GM13977 (cell line): Measurements from ENCODE around the gene FXYD3.

Source experiments
- DNase-seq: peaks from one replicate; pipeline ENCODE4 v3.0.0; 2012; ENCODE audit warnings: low spot score
- CTCF ChIP-seq: IDR thresholded peaks from 2 replicates; pipeline ENCODE4 v1.5.1; 2012; ENCODE audit warnings: mild to moderate bottlenecking, control low read depth; ENCODE audit not compliant: insufficient read depth; ENCODE audit errors: extremely low read depth, missing control alignments
- in situ Hi-C: fragments of 300-500 bp; cut with MboI; formaldehyde crosslinking; loops from one replicate; pipeline ENCODE4 v1.12.0; 2022; ENCODE audit warnings: low sequenced_read_pairs, low pct_unique_long_range_greater_than_20kb, mixed read lengths, inconsistent platforms; ENCODE audit not compliant: unreplicated experiment

The FXYD3 gene

GRCh38 chr19:35165200-35166058 lies 49.8 kb downstream of the FXYD3 start:
- no peak for TF ChIP-seq CTCF
- in situ Hi-C loops, result no loop called here
- DNase-seq, result no peak

- no peak for TF ChIP-seq CTCF
- in situ Hi-C loops, result no loop called here
- DNase-seq, result no peak
Measured at GRCh38 chr19:35166100-35167063, 50.8 kb downstream of the FXYD3 start.

GRCh38 chr19:35167251-35168119 lies 51.9 kb downstream of the FXYD3 start:
- DNase-seq, result no peak
- in situ Hi-C loops, result no loop called here
- TF ChIP-seq CTCF, result no peak

- no peak for DNase-seq
- TF ChIP-seq CTCF, result no peak
- in situ Hi-C loops, result no loop called here
Measured at GRCh38 chr19:35168196-35168595, 52.6 kb downstream of the FXYD3 start.

- DNase-seq, result no peak
- in situ Hi-C loops, result no loop called here
- TF ChIP-seq CTCF, result no peak
Measured at GRCh38 chr19:35169221-35169995, 53.8 kb downstream of the FXYD3 start.
